KMS-11 (cell line): ENCODE results near the gene PIP5K1C.
"Not testable (repeated sequence)": the region's sequence is repeated elsewhere in the genome, so short reads cannot be mapped to it uniquely, and the experiment has no call there.

ENCODE experiments used
- H2AFZ ChIP-seq: fragments of 200-600 bp; sonication (generic); 2 replicates; pipeline ENCODE4 v1.6.1; 2016; ENCODE audit warnings: antibody characterized with exemption, mixed run types, low read depth
- H3K27ac ChIP-seq: fragments of 200-600 bp; sonication (generic); 2 replicates; pipeline ENCODE4 v1.6.1; 2016; ENCODE audit warnings: mild to moderate bottlenecking, mixed run types
- H3K27me3 ChIP-seq: fragments of 200-600 bp; sonication (generic); 2 replicates; pipeline ENCODE4 v1.6.1; 2017; ENCODE audit warnings: mild to moderate bottlenecking, low read depth, mixed run types, moderate library complexity; ENCODE audit not compliant: insufficient read depth
- H3K36me3 ChIP-seq: fragments of 200-600 bp; sonication (generic); 2 replicates; pipeline ENCODE4 v1.6.1; 2017; ENCODE audit warnings: mild to moderate bottlenecking, mixed run types; ENCODE audit not compliant: insufficient read depth
- H3K4me1 ChIP-seq: fragments of 200-600 bp; sonication (generic); 2 replicates; pipeline ENCODE4 v1.6.1; 2016; ENCODE audit warnings: mild to moderate bottlenecking, low read depth, mixed run types; ENCODE audit not compliant: poor library complexity, severe bottlenecking
- H3K4me2 ChIP-seq: fragments of 200-600 bp; sonication (generic); 2 replicates; pipeline ENCODE4 v1.7.0; 2016; ENCODE audit warnings: mild to moderate bottlenecking, mixed run types
- H3K4me3 ChIP-seq: fragments of 200-600 bp; sonication (generic); IDR thresholded peaks from 2 replicates; pipeline ENCODE4 v1.6.1; 2017; ENCODE audit warnings: low read depth, low read length, mixed read lengths; ENCODE audit not compliant: insufficient read depth
- H3K79me2 ChIP-seq: fragments of 200-600 bp; sonication (generic); 2 replicates; pipeline ENCODE4 v1.6.1; 2016; ENCODE audit warnings: low read depth, mixed run types; ENCODE audit not compliant: insufficient read depth
- H3K9ac ChIP-seq: fragments of 200-600 bp; sonication (generic); 2 replicates; pipeline ENCODE4 v1.6.1; 2016; ENCODE audit warnings: mild to moderate bottlenecking, mixed run types
- H4K20me1 ChIP-seq: fragments of 200-600 bp; sonication (generic); 2 replicates; pipeline ENCODE4 v1.6.1; 2016; ENCODE audit warnings: mild to moderate bottlenecking, mixed run types; ENCODE audit not compliant: insufficient read depth
- TF ChIP-seq, protein P1 (sequence below): fragments of 200-600 bp; sonication (generic); conservative IDR thresholded peaks from 2 replicates; pipeline ENCODE4 v1.6.1; 2017; ENCODE audit warnings: low read depth, mild to moderate bottlenecking, antibody characterized with exemption, low read length, moderate library complexity, mixed read lengths

Gene PIP5K1C

DNA sequence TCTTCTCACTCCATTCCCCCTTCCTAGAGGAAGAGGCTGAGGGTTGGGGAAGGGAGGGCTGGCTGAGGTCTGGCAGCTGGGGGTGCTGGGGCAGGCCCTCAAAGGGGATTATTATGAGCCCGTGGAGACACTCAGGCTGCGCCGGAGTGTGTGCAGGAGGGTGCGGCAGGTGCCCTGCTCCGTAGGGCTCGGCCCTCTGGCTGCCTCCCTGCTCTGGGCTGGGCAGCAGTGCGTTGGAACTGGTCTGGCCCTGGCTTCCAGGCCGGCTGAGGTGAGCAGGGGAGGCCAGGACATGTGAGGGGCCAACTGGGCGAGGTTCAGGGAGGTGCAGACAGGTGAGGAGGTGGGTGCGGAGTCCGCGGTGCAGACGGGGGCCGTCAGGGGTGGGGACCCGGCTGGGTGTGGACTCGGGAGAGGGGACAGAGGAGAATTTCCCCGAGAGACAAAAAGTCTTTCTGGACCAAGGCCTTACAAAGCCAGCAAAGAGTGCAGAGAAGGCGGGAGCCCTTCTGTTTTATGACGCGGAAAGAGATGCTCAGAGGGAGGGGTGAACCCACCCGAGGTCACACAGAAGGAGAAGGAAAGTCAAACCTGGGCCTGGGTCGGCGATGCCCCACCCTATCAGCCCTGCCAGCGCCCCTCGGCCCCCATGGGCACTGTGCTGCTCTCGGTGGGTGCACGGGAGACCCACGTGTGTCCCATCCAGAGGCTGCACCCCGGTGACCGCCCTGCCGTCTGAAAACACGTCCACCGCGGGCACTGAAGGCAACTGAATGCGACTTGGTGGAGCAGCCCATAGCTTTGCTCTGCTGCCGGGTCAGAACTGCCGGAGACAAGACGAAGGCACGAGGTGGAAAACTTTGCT is 31.0 kb downstream of the PIP5K1C start:
- no peak overlapping the region for H3K4me2 ChIP-seq
- no peaks in the 10 kb centered on the region for H3K27me3 ChIP-seq
- H3K79me2 ChIP-seq: no peaks in the 10 kb centered on the region
- no peak overlapping the region for H3K27ac ChIP-seq
- TF ChIP-seq, protein P1, sequence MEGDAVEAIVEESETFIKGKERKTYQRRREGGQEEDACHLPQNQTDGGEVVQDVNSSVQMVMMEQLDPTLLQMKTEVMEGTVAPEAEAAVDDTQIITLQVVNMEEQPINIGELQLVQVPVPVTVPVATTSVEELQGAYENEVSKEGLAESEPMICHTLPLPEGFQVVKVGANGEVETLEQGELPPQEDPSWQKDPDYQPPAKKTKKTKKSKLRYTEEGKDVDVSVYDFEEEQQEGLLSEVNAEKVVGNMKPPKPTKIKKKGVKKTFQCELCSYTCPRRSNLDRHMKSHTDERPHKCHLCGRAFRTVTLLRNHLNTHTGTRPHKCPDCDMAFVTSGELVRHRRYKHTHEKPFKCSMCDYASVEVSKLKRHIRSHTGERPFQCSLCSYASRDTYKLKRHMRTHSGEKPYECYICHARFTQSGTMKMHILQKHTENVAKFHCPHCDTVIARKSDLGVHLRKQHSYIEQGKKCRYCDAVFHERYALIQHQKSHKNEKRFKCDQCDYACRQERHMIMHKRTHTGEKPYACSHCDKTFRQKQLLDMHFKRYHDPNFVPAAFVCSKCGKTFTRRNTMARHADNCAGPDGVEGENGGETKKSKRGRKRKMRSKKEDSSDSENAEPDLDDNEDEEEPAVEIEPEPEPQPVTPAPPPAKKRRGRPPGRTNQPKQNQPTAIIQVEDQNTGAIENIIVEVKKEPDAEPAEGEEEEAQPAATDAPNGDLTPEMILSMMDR: no peak
- no peak overlapping the region for H2AFZ ChIP-seq
- H3K4me1 ChIP-seq: peaks cover 6% of the 10 kb centered on the region
- H4K20me1 ChIP-seq: no peaks in the 10 kb centered on the region
- H3K9ac ChIP-seq: no peak overlapping the region
- no peak overlapping the region for H3K4me3 ChIP-seq
- H3K36me3 ChIP-seq: no peaks in the 10 kb centered on the region

DNA sequence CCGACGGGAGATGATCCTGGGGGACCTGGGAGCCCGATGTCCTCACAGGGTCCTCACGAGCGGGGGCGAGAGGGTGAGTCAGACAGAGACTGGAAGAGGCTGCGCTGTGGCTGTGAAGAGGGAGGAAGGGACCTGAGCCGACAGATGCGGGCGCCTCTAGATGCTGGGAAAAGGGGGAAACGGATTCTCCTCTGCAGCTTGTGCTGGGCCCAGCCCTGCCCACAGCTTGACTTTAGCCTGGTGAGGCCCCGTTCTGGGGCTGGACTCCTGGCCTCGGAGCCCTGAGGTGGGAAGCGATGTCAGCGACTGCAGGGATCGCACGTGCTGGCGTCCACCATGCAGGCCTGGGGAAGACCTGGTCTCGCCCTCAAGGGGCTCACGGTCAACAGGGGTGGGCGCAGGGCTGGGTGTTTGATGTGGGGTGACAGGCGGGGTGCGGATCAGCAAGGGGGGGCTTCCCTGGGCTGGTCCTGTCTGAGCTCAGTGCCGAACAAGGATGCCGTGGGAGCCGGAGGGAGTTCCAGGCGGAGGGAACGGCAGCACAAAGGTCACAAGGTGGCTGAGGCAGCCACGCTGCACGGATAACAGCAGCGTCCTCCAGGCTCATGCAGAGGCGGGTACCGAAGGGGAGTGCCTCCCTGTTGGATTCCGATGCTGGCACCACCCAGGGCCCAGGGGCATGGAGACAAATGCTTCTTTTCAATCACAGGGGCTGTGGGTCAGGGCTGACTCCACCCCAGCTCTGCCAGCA is 31.8 kb downstream of the PIP5K1C start:
- Histone ChIP-seq H3K79me2 (no peaks in the 10 kb centered on the region), H3K9ac (no peak overlapping the region)

DNA sequence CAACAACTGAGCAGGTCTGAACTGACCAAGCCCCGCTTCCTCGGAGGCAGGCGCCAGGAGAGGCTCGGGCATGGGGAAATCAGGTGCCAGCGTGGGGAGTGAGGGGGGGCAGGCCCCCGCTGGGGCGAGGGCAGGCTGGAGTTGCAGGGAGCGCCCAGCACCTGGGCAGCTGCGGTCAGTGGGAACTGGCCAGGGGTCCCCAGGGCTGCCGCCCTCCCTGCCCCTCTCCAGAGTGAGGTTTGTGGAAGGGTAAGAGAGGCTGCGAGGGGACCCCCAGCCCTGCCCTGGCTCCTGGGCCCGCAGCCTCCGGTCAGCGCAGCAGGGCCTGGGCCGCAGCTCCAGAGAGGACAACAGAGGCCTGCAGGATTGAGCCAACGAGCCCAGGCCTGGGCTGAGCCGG is 32.5 kb downstream of the PIP5K1C start:
- H2AFZ ChIP-seq: no peak overlapping the region
- H3K79me2 ChIP-seq: no peaks in the 10 kb centered on the region
- H3K4me2 ChIP-seq: no peak overlapping the region
- H3K27ac ChIP-seq: no peak overlapping the region
- no peak overlapping the region for H3K4me3 ChIP-seq
- no peak overlapping the region for H3K9ac ChIP-seq
- H3K4me1 ChIP-seq: peaks cover 6% of the 10 kb centered on the region
- no peaks in the 10 kb centered on the region for H3K27me3 ChIP-seq
- TF ChIP-seq, protein P1: no peak
- H4K20me1 ChIP-seq: no peaks in the 10 kb centered on the region
- H3K36me3 ChIP-seq: no peaks in the 10 kb centered on the region

More for the DNA sequence above, 31.8 kb downstream of the PIP5K1C start:
- Histone ChIP-seq H3K4me1 (peaks cover 6% of the 10 kb centered on the region), H3K27me3 (no peaks in the 10 kb centered on the region), H4K20me1 (no peaks in the 10 kb centered on the region), H3K4me2 (no peak overlapping the region), H2AFZ (no peak overlapping the region), H3K27ac (no peak overlapping the region), H3K4me3 (no peak overlapping the region), H3K36me3 (no peaks in the 10 kb centered on the region)
- TF ChIP-seq, protein P1: no peak

DNA sequence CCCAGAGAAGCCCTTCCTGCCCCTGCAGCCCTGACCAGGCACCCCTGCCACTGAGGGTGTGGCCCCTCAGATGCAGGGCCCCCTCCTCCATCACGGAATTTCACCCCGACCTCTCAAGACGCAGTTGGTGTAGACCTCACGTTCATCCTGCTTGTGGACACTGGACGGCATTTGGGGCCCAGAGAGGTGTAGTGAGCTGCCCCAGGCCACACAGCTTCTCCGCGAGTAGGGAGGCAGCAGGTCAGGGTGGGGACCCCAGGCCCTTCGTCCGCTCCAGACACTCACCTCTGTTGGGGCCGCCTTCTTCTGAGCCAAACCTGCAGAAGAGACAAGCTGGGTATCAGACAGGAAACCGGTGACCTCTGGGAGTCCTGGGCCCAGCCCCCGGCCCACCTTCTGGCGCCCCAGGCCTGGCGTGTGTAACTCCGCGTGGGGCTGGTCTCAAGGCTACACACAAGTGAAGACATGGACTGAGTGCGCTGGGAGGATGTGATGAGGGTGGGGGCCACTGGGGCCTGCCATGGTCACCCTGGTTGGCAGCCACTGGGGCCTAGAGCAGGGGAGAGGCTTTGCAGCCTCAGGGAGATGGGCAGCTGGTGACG is 33.1 kb downstream of the PIP5K1C start:
- Histone ChIP-seq H3K36me3 (no peaks in the 10 kb centered on the region), H3K27ac (no peak overlapping the region), H2AFZ (no peak overlapping the region), H3K4me1 (peaks cover 6% of the 10 kb centered on the region), H3K9ac (no peak overlapping the region), H3K4me3 (no peak overlapping the region), H3K4me2 (no peak overlapping the region), H3K27me3 (no peaks in the 10 kb centered on the region), H3K79me2 (no peaks in the 10 kb centered on the region), H4K20me1 (no peaks in the 10 kb centered on the region)
- TF ChIP-seq, protein P1: no peak

DNA sequence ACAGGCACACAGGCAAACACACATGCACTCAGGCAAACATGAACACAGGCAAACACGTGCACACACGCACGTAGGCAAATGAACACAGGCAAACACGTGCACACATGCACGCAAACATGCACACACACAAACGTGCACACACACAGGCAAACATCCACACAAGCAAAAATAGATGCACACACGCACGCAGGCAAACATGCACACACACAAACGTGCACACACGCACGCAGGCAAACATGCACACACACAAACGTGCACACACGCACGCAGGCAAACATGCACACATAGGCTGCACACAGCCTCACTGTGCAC is 33.8 kb downstream of the PIP5K1C start:
- not testable (repeated sequence) for H3K27me3 ChIP-seq, H2AFZ ChIP-seq, H3K4me2 ChIP-seq, H3K79me2 ChIP-seq, H3K4me3 ChIP-seq, H4K20me1 ChIP-seq, H3K27ac ChIP-seq, H3K9ac ChIP-seq, H3K36me3 ChIP-seq, H3K4me1 ChIP-seq
